ENCODE results near the gene B3GNT4. TPM values are rescaled to one million over a fixed set of nuclear protein-coding genes. Genes with fewer than 3 reads are reported as not detected.

B3GNT4 gene
- total RNA-seq, 1 donor from 2014 or later = not detected

Other genes starting within 250 kb of the B3GNT4 start
- gene BCL7A, start 181.8 kb upstream of the B3GNT4 start, total RNA-seq = 14.0 and 17.2 TPM in 2 replicates
- gene MLXIP, start 125.0 kb upstream of the B3GNT4 start, total RNA-seq = 14.6 and 21.9 TPM in 2 replicates
- gene IL31, start 29.5 kb upstream of the B3GNT4 start, total RNA-seq = not detected in 2 replicates
- not detected in 2 replicates for gene LRRC43, start 20.6 kb upstream of the B3GNT4 start, total RNA-seq
- 60.2 and 63.9 TPM in 2 replicates for gene DIABLO, start 22.3 kb downstream of the B3GNT4 start, total RNA-seq
- gene VPS33A, start 62.8 kb downstream of the B3GNT4 start, total RNA-seq = 19.0 and 20.0 TPM in 2 replicates
- 51.2 and 52.2 TPM in 2 replicates for gene CLIP1, start 219.0 kb downstream of the B3GNT4 start, total RNA-seq